GM21526 (cell line): ENCODE results near the gene ANKRD10.
"Not testable (repeated sequence)": the region's sequence is repeated elsewhere in the genome, so short reads cannot be mapped to it uniquely, and the experiment has no call there.

Experiments used
- ATAC-seq: cut with Tn5 transposase; IDR thresholded peaks from one replicate; pipeline ENCODE4 v1.9.1; 2021; ENCODE audit warnings: moderate library complexity; ENCODE audit not compliant: unreplicated experiment, low FRiP score

The ANKRD10 gene

GRCh38 chr13:110915057-110915873 is at the start of gene ANKRD10:
TSS of gene ANKRD10 (minus strand) at chr13:110915069. CDS start at chr13:110914934, 135 bp downstream.
- peak; percentile 67 for ATAC-seq

DNA sequence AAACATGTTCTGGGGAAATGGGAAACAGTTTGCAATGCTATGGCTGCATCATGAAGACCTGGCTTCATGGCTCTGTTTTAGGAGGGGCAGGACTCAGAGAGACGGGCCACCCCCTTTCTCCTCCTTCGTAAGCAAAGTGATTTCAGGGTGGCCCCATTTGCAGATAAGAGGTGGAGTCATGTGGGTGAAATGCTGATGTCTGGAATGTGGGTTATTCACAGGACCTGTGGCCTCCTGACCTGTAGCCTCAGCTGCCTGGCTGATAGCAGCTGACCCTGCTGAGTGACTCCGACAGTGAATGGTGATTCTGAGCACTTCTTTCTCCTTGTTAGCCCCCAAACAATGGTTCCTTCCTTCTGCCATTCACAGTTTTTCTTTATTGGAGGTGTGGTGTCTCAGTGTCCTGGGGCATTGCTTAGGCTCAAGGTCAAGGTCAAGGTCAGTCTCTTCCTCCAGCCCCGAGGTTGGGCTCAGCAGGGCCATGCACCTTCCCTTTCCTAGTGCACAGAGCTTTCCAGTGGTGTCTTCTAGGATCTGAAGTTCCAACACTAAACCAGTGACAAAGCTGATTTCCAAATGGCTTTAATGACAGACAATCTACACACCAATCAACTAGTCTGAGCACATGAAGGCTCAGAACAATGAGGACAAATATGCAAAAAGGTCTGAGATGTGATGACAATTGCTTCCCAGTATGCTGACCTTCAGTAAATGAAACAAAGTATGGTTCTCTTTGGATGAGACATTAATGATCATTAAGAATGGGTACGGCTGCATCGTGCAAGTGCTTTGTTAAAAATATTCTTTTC is 49.6 kb upstream of the ANKRD10 start:
- ATAC-seq: no peak

DNA sequence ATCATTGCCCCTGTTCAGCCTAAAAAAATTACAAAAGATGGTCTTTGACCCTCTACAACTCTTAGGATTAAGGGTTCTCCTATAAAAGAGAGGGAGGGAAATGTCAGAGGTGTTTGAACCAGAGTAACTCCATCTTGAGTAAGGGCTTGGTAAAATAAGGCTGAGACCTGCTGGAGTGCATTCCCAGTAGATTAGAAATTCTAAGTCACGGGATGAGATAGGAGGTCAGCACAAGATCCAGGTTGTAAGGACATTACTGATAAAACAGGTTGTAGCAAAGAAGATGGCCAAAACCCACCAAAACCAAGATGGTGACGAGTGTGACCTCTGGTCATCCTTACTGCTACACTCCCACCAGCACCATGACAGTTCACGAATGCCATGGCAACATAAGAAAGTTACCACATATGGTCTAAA is 48.7 kb upstream of the ANKRD10 start:
- no peak for ATAC-seq

GRCh38 chr13:110961959-110962358 is 47.1 kb upstream of the ANKRD10 start:
- no peak for ATAC-seq

- ATAC-seq: no peak
These were observed 45.3 kb upstream of the ANKRD10 start for GRCh38 chr13:110960204-110960603.

DNA sequence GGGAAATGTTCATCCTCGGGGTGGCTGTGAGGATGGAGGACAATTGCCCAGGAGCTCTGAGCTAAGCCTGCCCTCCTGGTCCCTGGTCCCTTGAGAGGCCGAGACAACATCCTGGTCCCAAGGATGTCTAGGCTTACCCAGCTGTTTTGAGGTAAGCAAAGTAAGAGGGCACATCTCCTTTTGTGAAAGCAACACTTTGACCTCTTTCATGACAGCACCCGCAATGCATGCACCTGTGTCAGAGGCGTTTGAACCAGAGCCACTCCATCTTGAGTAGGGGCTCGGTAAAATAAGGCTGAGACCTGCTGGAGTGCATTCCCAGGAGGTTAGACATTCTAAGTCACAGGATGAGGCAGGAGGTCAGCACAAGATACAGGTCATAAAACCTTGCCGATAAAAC is 43.1 kb upstream of the ANKRD10 start:
- no peak for ATAC-seq

DNA sequence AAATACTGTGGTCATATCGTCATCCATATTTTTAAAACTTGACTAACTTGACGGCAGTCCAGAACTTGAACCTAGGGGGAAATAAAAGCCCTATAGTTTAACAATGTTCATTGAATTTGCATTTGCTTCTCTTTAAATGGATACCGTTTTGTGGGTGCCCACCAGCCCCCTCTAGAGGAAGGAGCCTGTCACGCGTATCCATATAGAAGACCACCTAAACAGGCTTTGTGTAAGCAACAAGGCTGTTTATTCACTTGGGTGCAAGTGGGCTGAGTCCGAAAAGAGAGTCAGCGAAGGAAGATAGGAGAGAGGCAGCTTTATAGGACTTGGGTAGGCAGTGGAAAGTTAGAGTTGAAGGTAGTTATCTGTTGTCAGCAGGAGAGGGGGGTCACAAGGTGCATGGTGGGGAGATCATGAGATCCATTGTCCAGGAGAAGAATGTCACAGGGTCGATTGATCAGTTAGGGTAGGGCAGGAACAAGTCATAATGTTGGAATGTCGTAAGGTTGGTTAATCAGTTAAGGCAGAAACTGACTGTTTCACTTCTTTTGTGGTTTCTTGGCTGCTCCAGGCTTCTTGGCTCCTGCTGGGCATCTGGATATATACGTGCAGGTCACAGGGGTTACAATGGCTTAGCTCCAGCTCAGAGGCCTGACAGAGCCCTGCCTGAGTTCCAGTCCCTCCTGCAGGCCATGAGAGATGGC is 42.5 kb upstream of the ANKRD10 start:
- no peak for ATAC-seq

GRCh38 chr13:110956216-110956615 is 41.3 kb upstream of the ANKRD10 start:
- not testable (repeated sequence) for ATAC-seq

- not testable (repeated sequence) for ATAC-seq
These were observed 40.7 kb upstream of the ANKRD10 start for GRCh38 chr13:110955608-110956007.

DNA sequence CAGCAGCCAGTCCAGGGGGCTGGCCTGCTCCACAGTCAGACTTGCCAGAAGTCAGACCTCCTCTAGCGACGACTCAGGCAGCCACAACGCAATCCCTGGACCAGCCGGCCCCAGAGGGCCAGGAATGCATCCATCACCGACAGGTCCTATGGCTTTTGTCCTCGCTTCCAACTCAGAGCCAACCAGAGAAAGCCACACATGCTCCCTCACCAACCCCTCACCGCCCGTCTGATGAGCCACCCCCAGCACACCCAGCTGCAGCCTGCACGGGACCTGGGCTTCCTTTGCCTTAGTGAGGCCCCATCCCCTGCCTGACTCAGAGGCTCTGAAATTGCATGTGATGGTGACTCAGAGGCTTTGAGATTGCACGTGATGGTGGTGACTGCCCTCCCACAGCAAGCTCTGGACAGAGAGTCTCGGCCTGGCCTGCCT is 40.2 kb upstream of the ANKRD10 start:
- ATAC-seq: not testable (repeated sequence)

- not testable (repeated sequence) for ATAC-seq
These were observed 39.7 kb upstream of the ANKRD10 start for GRCh38 chr13:110954533-110954920.

GRCh38 chr13:110953833-110954532 is 39.1 kb upstream of the ANKRD10 start:
- no peak for ATAC-seq

- no peak for ATAC-seq
These were observed 38.5 kb upstream of the ANKRD10 start for GRCh38 chr13:110953416-110953815.

DNA sequence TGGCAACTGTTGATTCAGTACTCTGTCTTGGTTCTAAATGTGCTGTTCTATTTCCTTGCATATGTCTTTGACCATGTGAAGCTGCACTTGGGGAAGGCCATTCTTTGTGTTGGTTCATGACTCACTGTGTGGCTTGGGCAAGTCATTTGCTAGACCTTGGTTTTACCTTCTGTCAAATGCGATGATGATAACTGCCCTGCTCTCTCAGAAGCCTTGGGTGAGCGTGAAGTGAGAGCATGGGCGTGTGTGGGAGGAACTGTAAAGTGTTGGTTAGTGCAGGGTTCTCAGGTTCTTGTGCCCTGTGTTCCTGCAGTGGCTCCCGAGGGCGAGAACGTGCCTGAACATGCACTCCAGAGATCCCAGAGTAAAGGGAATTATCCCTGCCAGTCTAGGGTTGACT is 37.3 kb upstream of the ANKRD10 start:
- not testable (repeated sequence) for ATAC-seq

- ATAC-seq: no peak
These were observed 36.1 kb upstream of the ANKRD10 start for GRCh38 chr13:110950819-110951570.

DNA sequence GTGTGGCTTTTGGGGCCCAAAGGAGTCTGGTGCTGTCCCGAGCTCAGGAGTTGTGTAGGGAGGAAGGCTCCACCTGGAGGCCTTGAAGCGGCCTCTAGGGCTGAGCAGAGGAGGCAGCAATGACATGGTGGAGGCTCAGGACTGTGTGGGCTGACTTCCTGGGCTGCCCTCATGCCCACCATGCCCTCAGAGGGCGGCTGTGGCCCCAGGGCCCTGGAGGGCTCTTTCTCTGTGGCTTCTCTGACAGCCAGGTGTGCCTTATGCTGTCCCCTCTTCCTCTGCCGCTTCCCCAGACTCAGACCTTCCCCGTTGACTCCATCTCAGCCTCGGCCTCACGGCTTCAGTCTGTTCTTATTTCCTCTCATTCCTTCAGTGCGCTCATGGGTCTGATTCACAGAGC is 35.5 kb upstream of the ANKRD10 start:
- no peak for ATAC-seq

GRCh38 chr13:110949628-110950027 is 34.8 kb upstream of the ANKRD10 start:
- ATAC-seq: no peak

- ATAC-seq: no peak
These were observed 34.2 kb upstream of the ANKRD10 start for GRCh38 chr13:110949116-110949515.

GRCh38 chr13:110947338-110947737 is 32.5 kb upstream of the ANKRD10 start:
- not testable (repeated sequence) for ATAC-seq
